ENCODE results near the gene TMEM108.

TMEM108 gene

GRCh38 chr3:133092681-133093080 lies 54.5 kb downstream of the TMEM108 start:
- no peak overlapping the region for H3K9ac ChIP-seq (ENCODE audit: low read length)

GRCh38 chr3:133093366-133093765 lies 55.2 kb downstream of the TMEM108 start:
- H3F3A ChIP-seq (ENCODE audit: insufficient read depth, low read length) = no peaks in the 10 kb centered on the region
- no peak overlapping the region for H2AFZ ChIP-seq (ENCODE audit: low read length)
- no peak overlapping the region for H3K27ac ChIP-seq (ENCODE audit: low read depth, low read length, poor library complexity, severe bottlenecking)
- H3K4me1 ChIP-seq (ENCODE audit: insufficient read depth, low read length, severe bottlenecking) = no peaks in the 10 kb centered on the region
- H3K4me2 ChIP-seq (ENCODE audit: low read length) = no peak overlapping the region
- no peaks in the 10 kb centered on the region for H3K79me2 ChIP-seq (ENCODE audit: insufficient read depth, low read length)
- H3K9ac ChIP-seq (ENCODE audit: low read length) = no peak overlapping the region
- H3K9me3 ChIP-seq (ENCODE audit: low read length) = 0 out of 2 replicates have a peak, but pooled peaks cover 4% of the 10 kb centered on the region
- H3K36me3 ChIP-seq (ENCODE audit: insufficient read depth, low read length) = no peaks in the 10 kb centered on the region
- no peaks in the 10 kb centered on the region for H4K20me1 ChIP-seq (ENCODE audit: insufficient read depth, low read length)
- H3K9me2 ChIP-seq (ENCODE audit: low read depth, low read length) = no peaks in the 10 kb centered on the region
- H3K27me3 ChIP-seq (ENCODE audit: insufficient read depth, low read length) = no peaks in the 10 kb centered on the region
- no peak overlapping the region for H3K4me3 ChIP-seq (ENCODE audit: low read depth, low read length, poor library complexity, severe bottlenecking)
- TF ChIP-seq CTCF (IDR thresholded peaks at IDR 0.05; ENCODE audit: low read length) (no peak), EZH2 (IDR thresholded peaks at IDR 0.05; ENCODE audit: borderline replicate concordance, low read length) (no peak)

More at GRCh38 chr3:133092681-133093080, 54.5 kb downstream of the TMEM108 start:
- no peak for TF ChIP-seq CTCF (IDR thresholded peaks at IDR 0.05; ENCODE audit: low read length)
- no peak for TF ChIP-seq EZH2 (IDR thresholded peaks at IDR 0.05; ENCODE audit: borderline replicate concordance, low read length)
- no peaks in the 10 kb centered on the region for H3K9me2 ChIP-seq (ENCODE audit: low read depth, low read length)
- no peaks in the 10 kb centered on the region for H3K79me2 ChIP-seq (ENCODE audit: insufficient read depth, low read length)
- H3K9me3 ChIP-seq (ENCODE audit: low read length) = 0 out of 2 replicates have a peak, but pooled peaks cover under 1% of the 10 kb centered on the region
- H3K36me3 ChIP-seq (ENCODE audit: insufficient read depth, low read length) = no peaks in the 10 kb centered on the region
- H3K4me1 ChIP-seq (ENCODE audit: insufficient read depth, low read length, severe bottlenecking) = no peaks in the 10 kb centered on the region
- no peak overlapping the region for H2AFZ ChIP-seq (ENCODE audit: low read length)
- H3K27me3 ChIP-seq (ENCODE audit: insufficient read depth, low read length) = no peaks in the 10 kb centered on the region
- H3K27ac ChIP-seq (ENCODE audit: low read depth, low read length, poor library complexity, severe bottlenecking) = no peak overlapping the region
- no peaks in the 10 kb centered on the region for H4K20me1 ChIP-seq (ENCODE audit: insufficient read depth, low read length)
- no peak overlapping the region for H3K4me3 ChIP-seq (ENCODE audit: low read depth, low read length, poor library complexity, severe bottlenecking)
- no peak overlapping the region for H3K4me2 ChIP-seq (ENCODE audit: low read length)
- H3F3A ChIP-seq (ENCODE audit: insufficient read depth, low read length) = no peaks in the 10 kb centered on the region

GRCh38 chr3:133096900-133097613 lies 58.9 kb downstream of the TMEM108 start:
- Histone ChIP-seq H3K36me3 (ENCODE audit: insufficient read depth, low read length) (no peaks in the 10 kb centered on the region), H3K27me3 (ENCODE audit: insufficient read depth, low read length) (no peaks in the 10 kb centered on the region), H3K27ac (ENCODE audit: low read depth, low read length, poor library complexity, severe bottlenecking) (no peak overlapping the region), H3K9me3 (ENCODE audit: low read length) (0 out of 2 replicates have a peak, but pooled peaks cover 4% of the 10 kb centered on the region), H3K79me2 (ENCODE audit: insufficient read depth, low read length) (no peaks in the 10 kb centered on the region), H3K9ac (ENCODE audit: low read length) (no peak overlapping the region), H3F3A (ENCODE audit: insufficient read depth, low read length) (no peaks in the 10 kb centered on the region), H3K4me1 (ENCODE audit: insufficient read depth, low read length, severe bottlenecking) (no peaks in the 10 kb centered on the region), H3K4me2 (ENCODE audit: low read length) (no peak overlapping the region), H3K9me2 (ENCODE audit: low read depth, low read length) (no peaks in the 10 kb centered on the region), H3K4me3 (ENCODE audit: low read depth, low read length, poor library complexity, severe bottlenecking) (no peak overlapping the region), H2AFZ (ENCODE audit: low read length) (no peak overlapping the region), H4K20me1 (ENCODE audit: insufficient read depth, low read length) (no peaks in the 10 kb centered on the region)
- TF ChIP-seq CTCF (IDR thresholded peaks at IDR 0.05; ENCODE audit: low read length) (no peak), EZH2 (IDR thresholded peaks at IDR 0.05; ENCODE audit: borderline replicate concordance, low read length) (no peak)

All from OCI-LY1 (cell line).